Gastrocnemius medialis (tissue), 4 donors: ENCODE measurements around the gene FFAR3. TPM values are rescaled to one million over a fixed set of nuclear protein-coding genes. Genes with fewer than 3 reads are reported as not detected.

Experiments used
- ATAC-seq, 2 donors: fragments of 150-250 bp; one replicate each; pipeline ENCODE4 v1.9.1; 2016
- DNase-seq, 2 donors: peaks; one replicate each; pipeline ENCODE4 v3.0.0-alpha.2; 2019
- H3K27ac ChIP-seq, 4 donors: fragments of 200-600 bp; sonication (generic); 1 replicate in 1 of 4; 2 replicates in 3 of 4; pipeline ENCODE4 v1.5.1; 2016 to 2018; ENCODE audit warnings: mild to moderate bottlenecking in 2 of 4, moderate library complexity in 1 of 4
- H3K27me3 ChIP-seq, 3 donors: fragments of 200-600 bp; sonication (generic) in 2 of 3; 1 replicate in 1 of 3; 2 replicates in 2 of 3; pipeline versions ENCODE4 v1.5.1 to v1.6.0; 2016 to 2019; ENCODE audit warnings: mild to moderate bottlenecking in 1 of 3, moderate library complexity in 1 of 3
- H3K36me3 ChIP-seq, 2 donors: fragments of 200-600 bp; sonication (generic) in 1 of 2; one replicate each; pipeline ENCODE4 v1.5.1; 2017 to 2018
- H3K4me1 ChIP-seq, 2 donors: fragments of 200-600 bp; sonication (generic) in 1 of 2; one replicate each; pipeline ENCODE4 v1.5.1; 2016 to 2017; ENCODE audit warnings: mild to moderate bottlenecking in 2 of 2
- H3K4me3 ChIP-seq, 4 donors: fragments of 200-600 bp; sonication (generic) in 3 of 4; 1 replicate in 1 of 4; 2 replicates in 3 of 4; pipeline ENCODE4 v1.5.1; 2016 to 2019; ENCODE audit warnings: mild to moderate bottlenecking in 2 of 4
- H3K9me3 ChIP-seq, 3 donors: fragments of 200-600 bp; sonication (generic) in 2 of 3; 1 replicate in 1 of 3; 2 replicates in 2 of 3; pipeline ENCODE4 v1.5.1; 2016 to 2019
- POLR2A ChIP-seq, 2 donors: fragments of 450-650 bp; IDR thresholded peaks; one replicate each; pipeline ENCODE4 v1.6.1; 2017; ENCODE audit warnings: antibody characterized with exemption in 2 of 2, mild to moderate bottlenecking in 2 of 2, moderate library complexity in 2 of 2
- in situ Hi-C, 4 donors: fragments of 200-750 bp; cut with MboI; loops; one replicate each; pipeline versions ENCODE4 v1.15.0 to v1.8.0; 2017; ENCODE audit warnings: low sequenced_read_pairs in 4 of 4
- intact Hi-C: fragments of 100-400 bp; cut with DNase I; formaldehyde crosslinking; loops from one replicate; pipeline ENCODE4 v1.15.1; 2023; ENCODE audit warnings: low total_unique reads
- total RNA-seq, 4 donors: library from RNA; depleted of rRNA; stranded (reverse); fragments of >200 nt; gene quantifications; one replicate each; pipeline versions ENCODE4 v1.1.0 to v1.2.3, GENCODE V29; 2016
- TF ChIP-seq, protein P1 (sequence below), 5 experiments: fragments of 450-650 bp in 3 of 5; fragments of 200-600 bp in 2 of 5; sonication (generic) in 2 of 5; IDR thresholded peaks in 4 of 5; conservative IDR thresholded peaks in 1 of 5; 1 replicate in 4 of 5; 2 replicates in 1 of 5; pipeline ENCODE4 v1.5.1; 2016 to 2019; ENCODE audit warnings: antibody characterized with exemption in 5 of 5, mild to moderate bottlenecking in 3 of 5, moderate library complexity in 3 of 5

FFAR3 gene
- total RNA-seq, 4 donors from 2014 or later = not detected

DNA sequence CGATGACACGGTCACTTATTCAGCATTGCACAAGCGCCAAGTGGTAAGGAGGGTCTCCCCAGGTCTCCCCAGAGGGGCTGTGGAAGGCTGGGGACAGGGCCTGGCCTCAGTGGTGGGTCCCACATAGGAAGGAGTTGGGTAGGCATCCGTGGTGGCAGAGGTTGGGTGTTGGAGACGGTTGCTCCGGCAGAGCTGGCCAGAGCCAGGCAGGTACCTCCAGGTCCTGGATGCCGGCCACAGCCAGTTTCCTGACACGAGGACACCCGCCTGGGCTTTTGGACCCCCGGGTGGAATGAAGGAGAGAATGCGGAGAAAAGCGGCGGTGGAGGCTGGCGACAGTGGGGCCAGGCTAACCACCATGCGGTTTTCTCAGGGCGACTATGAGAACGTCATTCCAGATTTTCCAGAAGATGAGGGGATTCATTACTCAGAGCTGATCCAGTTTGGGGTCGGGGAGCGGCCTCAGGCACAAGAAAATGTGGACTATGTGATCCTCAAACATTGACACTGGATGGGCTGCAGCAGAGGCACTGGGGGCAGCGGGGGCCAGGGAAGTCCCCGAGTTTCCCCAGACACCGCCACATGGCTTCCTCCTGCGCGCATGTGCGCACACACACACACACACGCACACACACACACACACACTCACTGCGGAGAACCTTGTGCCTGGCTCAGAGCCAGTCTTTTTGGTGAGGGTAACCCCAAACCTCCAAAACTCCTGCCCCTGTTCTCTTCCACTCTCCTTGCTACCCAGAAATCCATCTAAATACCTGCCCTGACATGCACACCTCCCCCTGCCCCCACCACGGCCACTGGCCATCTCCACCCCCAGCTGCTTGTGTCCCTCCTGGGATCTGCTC, 11.8 kb upstream of the FFAR3 start:
- Histone ChIP-seq H3K4me1 (no peaks in the 10 kb centered on the region), H3K27ac (no peak overlapping the region), H3K27me3 (no peaks in the 10 kb centered on the region), H3K9me3 (no peaks in the 10 kb centered on the region), H3K36me3 (no peaks in the 10 kb centered on the region), H3K4me3 (no peak overlapping the region)
- ATAC-seq = no peak
- intact Hi-C loops = no loop called here
- in situ Hi-C loops = loop anchor here in 1 of 4 donors (10.0 kb wide), 1 partner anchor 148 kb away; the partner anchor contains the start of gene KRTDAP
- DNase-seq = no peak
- no peak for TF ChIP-seq POLR2A (IDR thresholded peaks at IDR 0.05)
- TF ChIP-seq, protein P1, sequence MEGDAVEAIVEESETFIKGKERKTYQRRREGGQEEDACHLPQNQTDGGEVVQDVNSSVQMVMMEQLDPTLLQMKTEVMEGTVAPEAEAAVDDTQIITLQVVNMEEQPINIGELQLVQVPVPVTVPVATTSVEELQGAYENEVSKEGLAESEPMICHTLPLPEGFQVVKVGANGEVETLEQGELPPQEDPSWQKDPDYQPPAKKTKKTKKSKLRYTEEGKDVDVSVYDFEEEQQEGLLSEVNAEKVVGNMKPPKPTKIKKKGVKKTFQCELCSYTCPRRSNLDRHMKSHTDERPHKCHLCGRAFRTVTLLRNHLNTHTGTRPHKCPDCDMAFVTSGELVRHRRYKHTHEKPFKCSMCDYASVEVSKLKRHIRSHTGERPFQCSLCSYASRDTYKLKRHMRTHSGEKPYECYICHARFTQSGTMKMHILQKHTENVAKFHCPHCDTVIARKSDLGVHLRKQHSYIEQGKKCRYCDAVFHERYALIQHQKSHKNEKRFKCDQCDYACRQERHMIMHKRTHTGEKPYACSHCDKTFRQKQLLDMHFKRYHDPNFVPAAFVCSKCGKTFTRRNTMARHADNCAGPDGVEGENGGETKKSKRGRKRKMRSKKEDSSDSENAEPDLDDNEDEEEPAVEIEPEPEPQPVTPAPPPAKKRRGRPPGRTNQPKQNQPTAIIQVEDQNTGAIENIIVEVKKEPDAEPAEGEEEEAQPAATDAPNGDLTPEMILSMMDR (IDR thresholded peaks at IDR 0.05 in 4 of 5, conservative IDR thresholded peaks at IDR 0.05 in 1 of 5) = no peak

DNA sequence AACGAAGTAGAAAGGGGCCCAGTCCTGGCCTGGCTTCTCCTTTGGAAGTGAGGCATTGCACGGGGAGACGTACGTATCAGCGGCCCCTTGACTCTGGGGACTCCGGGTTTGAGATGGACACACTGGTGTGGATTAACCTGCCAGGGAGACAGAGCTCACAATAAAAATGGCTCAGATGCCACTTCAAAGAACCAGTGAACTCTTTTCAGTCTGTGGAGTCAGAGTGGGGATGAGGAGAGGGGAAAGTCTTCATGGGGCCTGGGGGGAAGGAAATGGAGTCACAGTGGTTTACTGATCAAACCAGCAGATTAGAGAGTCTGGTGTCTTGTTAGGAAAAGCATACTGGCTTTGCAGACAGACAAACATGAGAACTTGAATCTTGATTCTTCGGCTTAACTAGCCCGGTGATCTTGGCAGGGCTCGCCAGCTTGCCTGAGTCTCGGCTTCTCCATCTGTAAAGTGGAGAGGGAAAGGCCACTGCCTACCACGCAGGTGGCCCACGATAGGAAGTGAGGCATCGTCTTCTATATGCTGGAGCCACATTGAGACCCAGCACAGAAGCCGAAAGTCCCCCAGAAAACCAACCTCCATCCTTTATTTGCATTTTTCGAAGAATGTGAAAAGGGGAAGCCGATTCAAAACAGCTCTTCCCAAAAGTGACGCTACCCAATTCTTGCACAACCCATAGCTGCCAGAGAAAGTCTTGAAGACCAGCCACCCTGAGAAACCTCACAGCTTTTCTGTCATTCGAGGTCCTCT, 10.9 kb upstream of the FFAR3 start, which contains the start of gene FFAR1:
Gene FFAR1, plus strand, starts transcription at position 732 of the 759 bp plus-strand sequence. CDS start 3,650 bp downstream, outside the sequence.
- Histone ChIP-seq H3K36me3 (no peaks in the 10 kb centered on the region), H3K27me3 (no peaks in the 10 kb centered on the region), H3K4me3 (no peak within 1 kb of the TSS), H3K9me3 (no peaks in the 10 kb centered on the region), H3K4me1 (no peaks in the 10 kb centered on the region), H3K27ac (no peak within 1 kb of the TSS)
- no peak for ATAC-seq
- TF ChIP-seq, protein P1 (IDR thresholded peaks at IDR 0.05 in 4 of 5, conservative IDR thresholded peaks at IDR 0.05 in 1 of 5) = no peak
- no peak for TF ChIP-seq POLR2A (IDR thresholded peaks at IDR 0.05)
- DNase-seq = no peak
- in situ Hi-C loops (loop anchor here in 1 of 4 donors (10.0 kb wide), 1 partner anchor 147 kb away; the partner anchor contains the start of gene KRTDAP), intact Hi-C loops (no loop called here)

DNA sequence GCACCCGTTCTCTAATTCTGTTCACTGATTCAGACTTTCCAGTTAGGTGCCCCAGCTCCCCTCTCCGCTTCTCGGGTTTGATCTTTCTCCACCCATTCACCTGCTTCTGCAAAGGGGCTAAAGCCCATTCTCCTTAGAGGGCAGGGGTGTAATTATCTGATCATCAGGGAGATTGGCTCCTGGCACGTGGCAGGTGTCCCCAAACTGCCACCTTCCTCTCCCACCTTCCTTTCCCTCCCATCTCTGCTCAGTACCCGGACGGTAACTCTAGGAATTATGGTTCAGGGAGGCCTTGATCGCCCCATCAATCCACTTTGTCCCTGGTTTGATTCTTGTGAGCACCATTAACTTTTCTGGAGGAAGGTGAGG, 10.3 kb upstream of the FFAR3 start:
- Histone ChIP-seq H3K9me3 (no peaks in the 10 kb centered on the region), H3K4me1 (no peaks in the 10 kb centered on the region), H3K27ac (no peak overlapping the region), H3K36me3 (no peaks in the 10 kb centered on the region), H3K27me3 (no peaks in the 10 kb centered on the region), H3K4me3 (no peak overlapping the region)
- no peak for ATAC-seq
- intact Hi-C loops = no loop called here
- DNase-seq = no peak
- in situ Hi-C loops = loop anchor here in 1 of 4 donors (10.0 kb wide), 1 partner anchor 147 kb away; the partner anchor contains the start of gene KRTDAP
- no peak for TF ChIP-seq POLR2A (IDR thresholded peaks at IDR 0.05)
- TF ChIP-seq, protein P1 (IDR thresholded peaks at IDR 0.05 in 4 of 5, conservative IDR thresholded peaks at IDR 0.05 in 1 of 5) = no peak

DNA sequence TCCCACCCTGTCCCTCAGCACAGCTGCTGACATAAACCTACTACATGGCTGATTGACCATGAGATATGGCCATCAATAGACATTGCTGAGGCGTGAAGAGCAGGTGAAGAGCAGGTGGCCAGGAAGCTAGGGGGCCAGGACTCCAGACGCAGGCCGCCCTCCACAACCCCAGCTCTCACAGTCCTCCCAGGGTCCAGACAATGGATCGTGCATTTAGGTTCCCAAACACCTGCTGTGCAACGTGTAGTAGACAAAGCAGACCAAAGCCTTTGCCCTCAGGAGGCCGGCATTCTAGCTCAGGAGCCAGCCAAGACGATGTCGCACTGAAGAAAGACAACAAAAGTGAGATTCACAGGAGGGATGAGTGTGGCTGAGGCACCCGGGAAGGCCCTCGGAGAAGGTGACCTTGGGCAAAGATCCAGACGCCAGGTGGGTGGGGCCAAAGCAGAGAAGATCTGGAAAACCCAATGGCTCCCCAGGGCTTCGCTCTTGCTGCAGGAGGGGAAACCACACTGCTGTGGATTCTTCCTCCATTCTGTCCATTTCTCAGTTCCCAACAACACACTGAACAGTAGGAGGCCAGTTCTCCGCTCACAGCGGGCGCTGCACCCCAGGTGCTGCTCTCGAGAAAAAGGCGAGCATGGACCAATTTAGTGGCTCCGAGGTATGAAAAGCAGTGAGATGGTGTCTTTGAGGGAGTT, 9.2 kb upstream of the FFAR3 start:
- DNase-seq = no peak
- in situ Hi-C loops = loop anchor here in 1 of 4 donors (10.0 kb wide), 1 partner anchor 146 kb away; the partner anchor contains the start of gene KRTDAP
- no peak overlapping the region for H3K4me3 ChIP-seq

More for the DNA sequence above, 9.2 kb upstream of the FFAR3 start:
- no peak for ATAC-seq
- H3K4me1 ChIP-seq = no peaks in the 10 kb centered on the region
- no peak for TF ChIP-seq POLR2A (IDR thresholded peaks at IDR 0.05)
- TF ChIP-seq, protein P1 (IDR thresholded peaks at IDR 0.05 in 4 of 5, conservative IDR thresholded peaks at IDR 0.05 in 1 of 5) = no peak
- no peaks in the 10 kb centered on the region for H3K36me3 ChIP-seq
- H3K27me3 ChIP-seq = no peaks in the 10 kb centered on the region
- no peaks in the 10 kb centered on the region for H3K9me3 ChIP-seq
- intact Hi-C loops = no loop called here
- no peak overlapping the region for H3K27ac ChIP-seq
